OCI-LY3 (cell line): ENCODE results near the gene TTYH2.

Source experiments
- H2AFZ ChIP-seq: fragments of 200-600, 300-600 bp; shearing (Covaris generic); 2 replicates; pipeline ENCODE4 v1.6.0; 2014; ENCODE audit warnings: antibody characterized with exemption, low read depth, low read length
- H3K27ac ChIP-seq: fragments of 200-600, 300-600 bp; sonication (generic); 2 replicates; pipeline ENCODE4 v1.5.1; 2014; ENCODE audit warnings: mild to moderate bottlenecking, low read length, moderate library complexity, mixed read lengths
- H3K27me3 ChIP-seq: fragments of 200-600, 300-600 bp; sonication (generic); 2 replicates; pipeline ENCODE4 v1.6.1; 2014; ENCODE audit warnings: low read depth, low read length, mixed read lengths
- H3K36me3 ChIP-seq: fragments of 200-600, 300-600 bp; sonication (generic); replicated peaks from 2 replicates; pipeline ENCODE3; 2014; ENCODE audit warnings: low read depth, low read length, mixed read lengths
- H3K4me1 ChIP-seq: fragments of 300-600, 200-600 bp; sonication (generic); 2 replicates; pipeline ENCODE4 v1.6.1; 2014; ENCODE audit warnings: low read length, mixed read lengths
- H3K4me2 ChIP-seq: fragments of 200-600, 300-600 bp; sonication (generic); 2 replicates; pipeline ENCODE4 v1.6.1; 2014; ENCODE audit warnings: low read length, mixed read lengths
- H3K4me3 ChIP-seq: fragments of 300-600, 200-600 bp; sonication (generic); 2 replicates; pipeline ENCODE4 v1.5.1; 2014; ENCODE audit warnings: antibody characterized with exemption, mild to moderate bottlenecking, low read length, moderate library complexity
- H3K79me2 ChIP-seq: fragments of 300-600, 200-600 bp; shearing (Covaris generic); 2 replicates; pipeline ENCODE4 v1.6.1; 2014; ENCODE audit warnings: mild to moderate bottlenecking, low read length, mixed read lengths
- H3K9ac ChIP-seq: fragments of 300-600, 200-600 bp; shearing (Covaris generic); 2 replicates; pipeline ENCODE4 v1.6.0; 2014; ENCODE audit warnings: mild to moderate bottlenecking, low read length, moderate library complexity
- H3K9me3 ChIP-seq: fragments of 200-600, 300-600 bp; shearing (Covaris generic); 2 replicates; pipeline ENCODE4 v1.6.1; 2014; ENCODE audit warnings: low read length, mixed read lengths; ENCODE audit not compliant: insufficient read depth
- H4K20me1 ChIP-seq: fragments of 200-600, 300-600 bp; sonication (generic); 2 replicates; pipeline ENCODE4 v1.6.1; 2016; ENCODE audit warnings: low read length, mixed read lengths; ENCODE audit not compliant: insufficient read depth
- EZH2phosphoT487 ChIP-seq: fragments of 200-600 bp; shearing (Covaris generic); IDR thresholded peaks from 2 replicates; pipeline ENCODE4 v1.6.1; 2018; ENCODE audit warnings: antibody characterized with exemption, mixed run types, low read depth
- TF ChIP-seq, protein P1 (sequence below): fragments of 200-600, 300-600 bp; sonication (generic); IDR thresholded peaks from 2 replicates; pipeline ENCODE4 v1.5.1; 2014; ENCODE audit warnings: antibody characterized with exemption, low read length, low read depth

TTYH2 gene

DNA sequence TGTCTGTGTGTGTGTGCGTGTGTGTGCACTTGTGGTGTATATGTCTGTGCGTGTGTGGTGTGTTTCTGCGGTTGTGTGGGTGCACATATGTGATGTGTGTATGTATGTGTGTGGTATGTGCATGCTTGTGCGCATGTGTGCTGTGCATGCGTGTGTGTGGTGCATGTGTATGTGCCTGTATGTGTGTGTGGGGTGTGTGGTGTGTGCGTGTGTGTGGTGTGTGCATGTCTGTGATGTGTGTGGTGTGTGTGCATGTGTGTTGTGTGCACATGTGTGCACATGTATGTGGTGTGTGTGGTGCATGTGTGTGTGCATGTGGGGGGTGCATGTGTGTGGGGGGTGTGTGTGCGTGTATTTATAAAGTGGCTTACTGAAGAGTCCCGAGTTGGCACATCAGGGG, 37.7 kb downstream of the TTYH2 start:
- no peak overlapping the region for H3K9ac ChIP-seq
- H3K9me3 ChIP-seq = no peaks in the 10 kb centered on the region
- H3K4me1 ChIP-seq = no peaks in the 10 kb centered on the region
- no peaks in the 10 kb centered on the region for H3K79me2 ChIP-seq
- H3K36me3 ChIP-seq = peaks cover 3% of the 10 kb centered on the region
- H3K4me2 ChIP-seq = no peak overlapping the region
- no peaks in the 10 kb centered on the region for H3K27me3 ChIP-seq
- H2AFZ ChIP-seq = no peak overlapping the region
- no peak overlapping the region for H3K27ac ChIP-seq
- H3K4me3 ChIP-seq = no peak overlapping the region
- no peak for TF ChIP-seq EZH2phosphoT487
- TF ChIP-seq, protein P1, sequence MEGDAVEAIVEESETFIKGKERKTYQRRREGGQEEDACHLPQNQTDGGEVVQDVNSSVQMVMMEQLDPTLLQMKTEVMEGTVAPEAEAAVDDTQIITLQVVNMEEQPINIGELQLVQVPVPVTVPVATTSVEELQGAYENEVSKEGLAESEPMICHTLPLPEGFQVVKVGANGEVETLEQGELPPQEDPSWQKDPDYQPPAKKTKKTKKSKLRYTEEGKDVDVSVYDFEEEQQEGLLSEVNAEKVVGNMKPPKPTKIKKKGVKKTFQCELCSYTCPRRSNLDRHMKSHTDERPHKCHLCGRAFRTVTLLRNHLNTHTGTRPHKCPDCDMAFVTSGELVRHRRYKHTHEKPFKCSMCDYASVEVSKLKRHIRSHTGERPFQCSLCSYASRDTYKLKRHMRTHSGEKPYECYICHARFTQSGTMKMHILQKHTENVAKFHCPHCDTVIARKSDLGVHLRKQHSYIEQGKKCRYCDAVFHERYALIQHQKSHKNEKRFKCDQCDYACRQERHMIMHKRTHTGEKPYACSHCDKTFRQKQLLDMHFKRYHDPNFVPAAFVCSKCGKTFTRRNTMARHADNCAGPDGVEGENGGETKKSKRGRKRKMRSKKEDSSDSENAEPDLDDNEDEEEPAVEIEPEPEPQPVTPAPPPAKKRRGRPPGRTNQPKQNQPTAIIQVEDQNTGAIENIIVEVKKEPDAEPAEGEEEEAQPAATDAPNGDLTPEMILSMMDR = no peak
- no peaks in the 10 kb centered on the region for H4K20me1 ChIP-seq

DNA sequence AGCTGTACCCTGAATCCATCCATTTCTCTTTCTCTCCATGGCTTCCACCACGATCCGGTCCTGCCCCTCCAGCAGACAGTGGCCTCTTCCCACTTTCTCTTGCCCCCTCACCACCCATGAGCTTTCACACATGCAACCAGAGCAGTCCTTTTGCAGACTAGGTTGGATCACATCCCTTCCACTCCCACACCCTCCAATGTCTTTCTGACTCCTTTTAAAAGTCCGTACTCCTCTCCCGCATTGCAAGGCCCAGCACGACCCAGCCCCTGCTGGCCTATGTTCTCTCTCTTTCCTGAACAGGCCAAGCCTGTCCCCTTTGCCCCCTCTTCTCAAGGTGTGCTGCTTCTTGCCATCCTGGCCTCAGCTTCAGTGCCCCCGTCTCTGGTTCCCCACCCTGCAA, 38.2 kb downstream of the TTYH2 start:
- Histone ChIP-seq H3K4me2 (no peak overlapping the region), H3K27ac (no peak overlapping the region), H3K9ac (no peak overlapping the region), H3K27me3 (no peaks in the 10 kb centered on the region), H3K4me1 (no peaks in the 10 kb centered on the region), H3K79me2 (no peaks in the 10 kb centered on the region), H3K4me3 (no peak overlapping the region), H4K20me1 (no peaks in the 10 kb centered on the region), H2AFZ (no peak overlapping the region), H3K9me3 (no peaks in the 10 kb centered on the region), H3K36me3 (no peaks in the 10 kb centered on the region)
- TF ChIP-seq EZH2phosphoT487 = no peak
- TF ChIP-seq, protein P1 = no peak

- Histone ChIP-seq H3K4me2 (no peak overlapping the region), H3K79me2 (no peaks in the 10 kb centered on the region), H4K20me1 (no peaks in the 10 kb centered on the region), H3K9ac (no peak overlapping the region), H3K36me3 (no peaks in the 10 kb centered on the region), H3K27ac (no peak overlapping the region), H3K4me1 (no peaks in the 10 kb centered on the region), H2AFZ (no peak overlapping the region), H3K4me3 (no peak overlapping the region), H3K27me3 (no peaks in the 10 kb centered on the region), H3K9me3 (no peaks in the 10 kb centered on the region)
- no peak for TF ChIP-seq EZH2phosphoT487
- TF ChIP-seq, protein P1 = no peak
These were observed 38.8 kb downstream of the TTYH2 start for GRCh38 chr17:74252211-74252610.

DNA sequence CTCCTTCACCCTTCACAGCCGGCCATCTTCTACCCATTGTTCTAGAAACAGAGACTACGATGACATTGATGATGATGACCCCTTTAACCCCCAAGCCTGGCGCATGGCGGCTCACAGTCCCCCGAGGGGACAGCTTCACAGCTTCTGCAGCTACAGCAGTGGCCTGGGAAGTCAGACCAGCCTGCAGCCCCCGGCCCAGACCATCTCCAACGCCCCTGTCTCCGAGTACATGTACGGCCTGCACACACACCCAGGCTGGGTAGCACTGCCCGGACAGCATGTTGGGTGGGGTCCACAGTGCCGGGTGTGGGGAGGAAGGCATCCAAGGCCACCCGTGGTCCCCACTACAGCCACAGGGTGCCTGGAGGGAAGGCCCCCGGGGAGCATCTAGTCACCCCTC, 39.7 kb downstream of the TTYH2 start:
- no peaks in the 10 kb centered on the region for H3K79me2 ChIP-seq
- H3K4me1 ChIP-seq = no peaks in the 10 kb centered on the region
- no peak overlapping the region for H3K4me2 ChIP-seq
- H2AFZ ChIP-seq = no peak overlapping the region
- H3K9ac ChIP-seq = no peak overlapping the region
- no peaks in the 10 kb centered on the region for H3K27me3 ChIP-seq
- H3K4me3 ChIP-seq = no peak overlapping the region
- no peaks in the 10 kb centered on the region for H3K36me3 ChIP-seq
- TF ChIP-seq, protein P1 = no peak
- no peak for TF ChIP-seq EZH2phosphoT487
- H3K9me3 ChIP-seq = no peaks in the 10 kb centered on the region
- H3K27ac ChIP-seq = no peak overlapping the region
- H4K20me1 ChIP-seq = no peaks in the 10 kb centered on the region
